ENCODE results near the gene PRDX6.
"Not testable (repeated sequence)": the region's sequence is repeated elsewhere in the genome, so short reads cannot be mapped to it uniquely, and the experiment has no call there.

The PRDX6 gene

GRCh38 chr1:173496757-173497320 lies 19.7 kb downstream of the PRDX6 start:
- no peak for DNase-seq (ENCODE audit: low read depth)

GRCh38 chr1:173499729-173500128 lies 22.6 kb downstream of the PRDX6 start:
- DNase-seq (ENCODE audit: low read depth): no peak

- no peak for DNase-seq (ENCODE audit: low read depth)
These were observed 25.0 kb downstream of the PRDX6 start for GRCh38 chr1:173502104-173502503.

- no peak for DNase-seq (ENCODE audit: low read depth)
These were observed 26.3 kb downstream of the PRDX6 start for GRCh38 chr1:173503391-173503790.

GRCh38 chr1:173504268-173504667 lies 27.1 kb downstream of the PRDX6 start:
- DNase-seq (ENCODE audit: low read depth): no peak

- no peak for DNase-seq (ENCODE audit: low read depth)
These were observed 28.3 kb downstream of the PRDX6 start for GRCh38 chr1:173505391-173505790.

GRCh38 chr1:173506437-173506836 lies 29.3 kb downstream of the PRDX6 start:
- no peak for DNase-seq (ENCODE audit: low read depth)

- DNase-seq (ENCODE audit: low read depth): no peak
These were observed 30.2 kb downstream of the PRDX6 start for GRCh38 chr1:173507205-173507846.

GRCh38 chr1:173507847-173508209 lies 30.7 kb downstream of the PRDX6 start:
- DNase-seq (ENCODE audit: low read depth): no peak

- no peak for DNase-seq (ENCODE audit: low read depth)
These were observed 31.4 kb downstream of the PRDX6 start for GRCh38 chr1:173508541-173508940.

GRCh38 chr1:173509797-173510196 lies 32.7 kb downstream of the PRDX6 start:
- DNase-seq (ENCODE audit: low read depth): no peak

GRCh38 chr1:173514503-173514902 lies 37.4 kb downstream of the PRDX6 start:
- DNase-seq (ENCODE audit: low read depth): not testable (repeated sequence)

- no peak for DNase-seq (ENCODE audit: low read depth)
These were observed 43.7 kb downstream of the PRDX6 start for GRCh38 chr1:173520799-173521198.

GRCh38 chr1:173523329-173523728 lies 46.2 kb downstream of the PRDX6 start:
- no peak for DNase-seq (ENCODE audit: low read depth)

GRCh38 chr1:173525926-173526325 lies 48.8 kb downstream of the PRDX6 start:
- DNase-seq (ENCODE audit: low read depth): no peak

- no peak for DNase-seq (ENCODE audit: low read depth)
These were observed 50.2 kb downstream of the PRDX6 start for GRCh38 chr1:173527151-173527826.

- no peak for DNase-seq (ENCODE audit: low read depth)
These were observed 52.0 kb downstream of the PRDX6 start for GRCh38 chr1:173529106-173529505.

- no peak for DNase-seq (ENCODE audit: low read depth)
These were observed 53.9 kb downstream of the PRDX6 start for GRCh38 chr1:173530795-173531693.

GRCh38 chr1:173532237-173532636 lies 55.1 kb downstream of the PRDX6 start:
- DNase-seq (ENCODE audit: low read depth): no peak

GRCh38 chr1:173536223-173536622 lies 59.1 kb downstream of the PRDX6 start:
- no peak for DNase-seq (ENCODE audit: low read depth)
